MM.1S (cell line): Measurements from ENCODE around the gene KCNMA1.

Experiments
- DNase-seq: peaks from one replicate; pipeline ENCODE4 v3.0.0-alpha.2; 2015
- H2AFZ ChIP-seq: fragments of 300-600 bp; sonication (generic); 2 replicates; pipeline ENCODE4 v1.6.0; 2016; ENCODE audit warnings: antibody characterized with exemption, low read length
- H3F3A ChIP-seq: fragments of 300-600 bp; sonication (generic); 2 replicates; pipeline ENCODE4 v1.6.1; 2016; ENCODE audit warnings: mild to moderate bottlenecking, antibody characterized with exemption, low read length, moderate library complexity, mixed read lengths; ENCODE audit not compliant: insufficient read depth
- H3K27ac ChIP-seq: fragments of 300-600 bp; sonication (generic); 2 replicates; pipeline ENCODE4 v1.5.1; 2016; ENCODE audit warnings: mild to moderate bottlenecking, low read length
- H3K27me3 ChIP-seq: fragments of 300-600 bp; sonication (generic); replicated peaks from 2 replicates; pipeline ENCODE4 v1.6.0; 2016; ENCODE audit warnings: low read length; ENCODE audit not compliant: insufficient read depth
- H3K36me3 ChIP-seq: fragments of 300-600 bp; sonication (generic); replicated peaks from 2 replicates; pipeline ENCODE4 v1.6.1; 2016; ENCODE audit warnings: mild to moderate bottlenecking, low read length, mixed read lengths; ENCODE audit not compliant: insufficient read depth
- H3K4me1 ChIP-seq: fragments of 300-600 bp; sonication (generic); 2 replicates; pipeline ENCODE4 v1.6.1; 2016; ENCODE audit warnings: low read length, mixed read lengths
- H3K4me2 ChIP-seq: fragments of 300-600 bp; sonication (generic); 2 replicates; pipeline ENCODE4 v1.6.0; 2016; ENCODE audit warnings: low read depth, low read length
- H3K4me3 ChIP-seq: fragments of 300-600 bp; sonication (generic); 2 replicates; pipeline ENCODE4 v1.5.1; 2016; ENCODE audit warnings: low read length, mixed read lengths
- H3K79me2 ChIP-seq: fragments of 300-600 bp; sonication (generic); 2 replicates; pipeline ENCODE4 v1.6.1; 2016; ENCODE audit warnings: mixed run types, low read length, mixed read lengths
- H3K9ac ChIP-seq: fragments of 300-600 bp; sonication (generic); 2 replicates; pipeline ENCODE4 v1.6.1; 2016; ENCODE audit warnings: low read length, mixed read lengths
- H3K9me2 ChIP-seq: fragments of 300-600 bp; sonication (generic); replicated peaks from 2 replicates; pipeline ENCODE4 v1.6.1; 2016; ENCODE audit warnings: mild to moderate bottlenecking, low read length, mixed read lengths; ENCODE audit not compliant: insufficient read depth
- H3K9me3 ChIP-seq: fragments of 300-600 bp; sonication (generic); replicated peaks from 2 replicates; pipeline ENCODE4 v1.6.1; 2016; ENCODE audit warnings: mild to moderate bottlenecking, low read length, mixed read lengths; ENCODE audit not compliant: insufficient read depth
- H4K20me1 ChIP-seq: fragments of 300-600 bp; sonication (generic); 2 replicates; pipeline ENCODE4 v1.6.1; 2016; ENCODE audit warnings: mild to moderate bottlenecking, low read length, moderate library complexity, mixed read lengths; ENCODE audit not compliant: insufficient read depth
- CTCF ChIP-seq: fragments of 300-600 bp; sonication (generic); IDR thresholded peaks from 2 replicates; pipeline ENCODE4 v1.5.1; 2016; ENCODE audit warnings: antibody characterized with exemption, low read length, mixed read lengths
- EZH2 ChIP-seq: fragments of 300-600 bp; sonication (generic); optimal IDR thresholded peaks from 2 replicates; pipeline ENCODE3; 2017; ENCODE audit warnings: low read depth, mild to moderate bottlenecking, antibody characterized with exemption, low read length, mixed read lengths
- EZH2phosphoT487 ChIP-seq: fragments of 300-600 bp; sonication (generic); IDR thresholded peaks from 2 replicates; pipeline ENCODE4 v1.6.1; 2018; ENCODE audit warnings: antibody characterized with exemption, low read length

The KCNMA1 gene

GRCh38 chr10:77320971-77321471 lies 316.6 kb downstream of the KCNMA1 start:
- H2AFZ ChIP-seq, result no peak overlapping the region
- H3F3A ChIP-seq, result no peaks in the 10 kb centered on the region
- H3K4me2 ChIP-seq, result no peak overlapping the region
- no peaks in the 10 kb centered on the region for H3K36me3 ChIP-seq
- no peak overlapping the region for H3K4me3 ChIP-seq
- no peaks in the 10 kb centered on the region for H3K4me1 ChIP-seq
- no peaks in the 10 kb centered on the region for H4K20me1 ChIP-seq
- H3K27ac ChIP-seq, result no peak overlapping the region
- H3K79me2 ChIP-seq, result no peaks in the 10 kb centered on the region
- no peak overlapping the region for H3K9ac ChIP-seq
- no peaks in the 10 kb centered on the region for H3K9me3 ChIP-seq
- TF ChIP-seq EZH2phosphoT487 (no peak), CTCF (no peak), EZH2 (no peak)
- no peaks in the 10 kb centered on the region for H3K27me3 ChIP-seq
- no peaks in the 10 kb centered on the region for H3K9me2 ChIP-seq
- DNase-seq, result no peak

GRCh38 chr10:77319557-77319956 lies 318.1 kb downstream of the KCNMA1 start:
- Histone ChIP-seq H3K27ac (no peak overlapping the region), H3F3A (no peaks in the 10 kb centered on the region), H3K4me1 (no peaks in the 10 kb centered on the region), H3K4me2 (no peak overlapping the region), H3K4me3 (no peak overlapping the region), H3K36me3 (no peaks in the 10 kb centered on the region), H3K27me3 (no peaks in the 10 kb centered on the region), H2AFZ (no peak overlapping the region), H3K9me3 (no peaks in the 10 kb centered on the region), H4K20me1 (no peaks in the 10 kb centered on the region), H3K9me2 (no peaks in the 10 kb centered on the region), H3K79me2 (no peaks in the 10 kb centered on the region), H3K9ac (no peak overlapping the region)
- TF ChIP-seq EZH2 (no peak), CTCF (no peak), EZH2phosphoT487 (no peak)
- no peak for DNase-seq

DNA sequence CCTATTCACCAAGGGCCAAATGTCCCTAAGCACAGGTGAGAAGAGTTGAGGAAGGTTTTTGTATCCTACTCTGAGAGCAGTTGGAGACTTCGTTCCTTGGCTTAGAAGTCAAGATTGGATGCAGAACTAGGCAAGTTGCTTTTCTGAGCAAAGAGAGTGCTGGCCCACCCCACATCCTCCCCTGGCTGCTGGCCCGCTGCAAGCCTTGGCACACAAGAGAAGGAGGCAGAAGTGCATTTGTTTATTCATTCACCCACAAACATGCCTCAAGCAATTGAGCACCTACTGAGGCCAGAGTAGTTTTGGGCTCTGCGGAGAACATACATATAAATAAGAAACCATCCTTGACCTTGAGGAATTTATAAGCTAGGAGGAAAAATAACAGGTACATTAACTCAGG lies 318.9 kb downstream of the KCNMA1 start:
- Histone ChIP-seq H3K79me2 (no peaks in the 10 kb centered on the region), H3K9ac (no peak overlapping the region), H2AFZ (no peak overlapping the region), H3K27ac (no peak overlapping the region), H3K4me1 (no peaks in the 10 kb centered on the region), H3K27me3 (no peaks in the 10 kb centered on the region), H3K4me3 (no peak overlapping the region), H3K4me2 (no peak overlapping the region), H3K9me3 (no peaks in the 10 kb centered on the region), H3F3A (no peaks in the 10 kb centered on the region), H3K9me2 (no peaks in the 10 kb centered on the region), H4K20me1 (no peaks in the 10 kb centered on the region), H3K36me3 (no peaks in the 10 kb centered on the region)
- TF ChIP-seq CTCF (no peak), EZH2 (no peak), EZH2phosphoT487 (no peak)
- DNase-seq, result no peak
